GM21528 (cell line): ENCODE results near the gene HGS.

Experiments
- ATAC-seq: cut with Tn5 transposase; IDR thresholded peaks from one replicate; pipeline ENCODE4 v1.9.1; 2021; ENCODE audit warnings: mild to moderate bottlenecking, moderate library complexity; ENCODE audit not compliant: unreplicated experiment, low FRiP score

HGS gene

DNA sequence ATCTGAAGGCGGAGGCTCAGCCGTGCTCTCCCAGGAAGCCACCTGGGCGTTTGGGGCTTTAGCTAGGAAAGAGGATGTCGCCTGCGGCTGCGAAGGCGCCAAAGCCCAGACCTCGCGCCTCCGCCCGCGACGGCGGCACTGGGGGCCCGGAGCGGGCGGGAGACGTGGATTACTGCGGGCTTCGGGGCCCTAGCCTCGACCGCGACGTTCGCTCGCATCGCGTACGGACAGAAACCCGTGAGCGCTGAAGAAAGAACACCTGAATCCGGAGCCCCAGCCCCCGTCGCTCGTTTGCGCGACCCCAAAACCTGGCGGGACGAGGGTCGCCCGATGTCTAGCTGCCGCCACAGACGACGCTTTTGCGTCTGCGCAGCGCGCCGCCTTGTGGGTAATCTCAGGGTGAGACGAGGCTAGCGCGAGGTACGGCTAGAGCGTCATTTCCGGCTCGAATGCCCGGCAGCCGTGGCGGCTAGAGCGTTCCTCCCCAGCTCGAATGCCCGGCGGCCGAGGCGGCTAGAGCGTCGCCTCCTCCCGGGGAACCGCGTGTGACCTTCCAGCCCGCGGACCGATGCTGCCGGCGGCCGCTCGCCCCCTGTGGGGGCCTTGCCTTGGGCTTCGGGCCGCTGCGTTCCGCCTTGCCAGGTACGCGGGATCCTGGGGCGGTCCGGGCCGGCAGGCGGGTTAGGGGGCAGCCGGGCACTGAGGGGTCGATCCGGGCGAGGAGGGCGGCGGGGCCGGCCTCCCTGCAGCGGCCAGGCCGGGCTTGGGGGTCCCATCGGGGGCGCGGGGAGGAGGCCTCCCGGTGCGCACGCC lies 19.3 kb downstream of the HGS start, which contains the start of gene MRPL12:
TSS of gene MRPL12 (plus strand) at position 434 of the 813 bp plus-strand sequence. CDS start at position 569, 135 bp downstream.
- ATAC-seq, result peak; percentile 62

GRCh38 chr17:81703747-81704654 lies 20.2 kb downstream of the HGS start:
- ATAC-seq, result peak; percentile 5

DNA sequence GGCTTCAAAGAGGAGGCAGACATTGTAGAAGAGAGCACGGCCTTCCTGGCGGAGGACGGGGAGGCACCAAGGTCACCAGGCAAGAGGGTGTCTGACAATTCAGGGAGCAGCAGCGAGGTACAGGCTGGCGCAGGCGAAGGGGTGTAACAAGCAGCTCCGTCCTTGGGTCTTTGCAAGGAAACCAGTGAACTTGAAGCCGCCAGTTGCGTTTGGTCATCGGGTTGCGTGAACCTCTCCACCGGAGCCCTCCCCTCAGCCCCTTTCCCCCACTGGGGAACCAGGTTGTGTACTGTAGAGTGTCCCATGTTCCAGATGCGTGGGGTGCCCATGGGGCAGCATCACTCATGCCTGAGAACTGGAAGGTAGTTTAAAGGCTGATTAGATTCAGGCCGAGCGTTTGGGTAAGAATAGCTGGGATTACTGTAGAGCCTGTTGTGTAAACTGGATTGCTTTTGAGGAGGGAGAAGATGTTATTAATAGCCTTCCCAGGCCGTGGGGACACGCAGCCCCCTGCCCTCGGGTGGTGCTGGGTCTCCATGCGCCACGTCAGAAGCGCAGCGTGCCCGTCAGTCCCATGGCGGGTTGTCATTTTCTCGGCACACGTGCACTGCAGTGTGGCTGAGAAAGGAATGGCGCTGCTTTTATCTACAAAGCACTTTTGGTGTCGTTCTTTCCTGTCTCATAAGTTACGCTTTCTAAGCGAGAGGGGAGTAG lies 21.9 kb downstream of the HGS start:
- ATAC-seq, result no peak

GRCh38 chr17:81706232-81706611 lies 22.4 kb downstream of the HGS start:
- no peak for ATAC-seq

GRCh38 chr17:81706757-81707624 lies 23.2 kb downstream of the HGS start:
- no peak for ATAC-seq

GRCh38 chr17:81707725-81708646 lies 24.2 kb downstream of the HGS start:
- no peak for ATAC-seq

DNA sequence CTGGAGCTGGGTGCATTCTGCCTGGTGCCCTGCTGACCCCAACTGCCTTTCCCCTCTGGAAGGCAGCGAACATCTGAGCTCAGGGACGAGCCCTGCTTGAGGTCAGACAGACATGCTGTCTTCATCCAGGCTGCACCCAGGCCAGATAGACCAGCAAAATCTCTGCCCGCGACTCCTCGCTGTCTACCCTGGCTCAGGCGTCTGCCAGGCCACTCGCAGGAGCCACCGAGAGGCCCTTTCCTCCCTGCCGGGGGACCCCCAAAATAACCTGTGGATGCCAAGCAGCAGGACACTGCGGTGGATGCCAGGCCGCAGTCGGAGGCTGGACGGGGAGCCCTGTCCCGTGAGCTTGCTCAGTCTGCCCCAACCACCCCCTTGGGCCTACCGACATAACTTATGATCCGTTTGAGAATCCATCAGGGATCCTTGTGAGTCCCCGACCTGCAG lies 25.0 kb downstream of the HGS start:
- ATAC-seq, result no peak

GRCh38 chr17:81710514-81711308 lies 26.9 kb downstream of the HGS start:
- ATAC-seq, result no peak

- ATAC-seq, result peak; percentile 52
Measured at GRCh38 chr17:81711814-81712467, 28.1 kb downstream of the HGS start, which contains the start of gene SLC25A10. Gene SLC25A10, plus strand, starts transcription at chr17:81712284. Its CDS starts 143 bp downstream, at chr17:81712427.

DNA sequence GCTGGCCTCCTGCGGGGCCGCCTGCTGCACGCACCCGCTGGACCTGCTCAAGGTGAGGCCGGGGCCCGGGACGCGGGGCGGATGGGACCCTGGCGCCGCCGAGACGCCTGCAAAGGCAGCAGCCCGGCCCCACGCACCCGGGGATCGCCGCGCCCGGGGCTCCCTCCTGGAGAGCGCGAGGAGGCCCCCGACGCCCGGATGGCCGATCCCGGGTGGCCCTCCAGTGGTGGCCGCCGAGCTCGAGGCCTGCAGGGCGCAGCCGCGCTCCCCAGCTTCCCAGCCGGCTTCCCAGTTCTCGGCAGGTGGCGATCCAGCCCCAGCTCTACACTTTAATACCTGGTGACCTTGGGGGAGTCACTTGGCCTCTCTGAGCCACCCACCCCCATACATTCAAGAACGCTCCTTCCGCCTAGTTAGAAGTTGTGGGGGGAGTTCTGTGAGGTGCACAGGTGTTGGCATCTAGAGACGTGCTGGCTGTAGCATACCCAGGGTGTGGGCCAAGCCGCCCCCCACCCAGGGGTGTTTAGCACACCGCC lies 28.7 kb downstream of the HGS start:
- no peak for ATAC-seq

GRCh38 chr17:81713004-81713555 lies 29.3 kb downstream of the HGS start:
- no peak for ATAC-seq

DNA sequence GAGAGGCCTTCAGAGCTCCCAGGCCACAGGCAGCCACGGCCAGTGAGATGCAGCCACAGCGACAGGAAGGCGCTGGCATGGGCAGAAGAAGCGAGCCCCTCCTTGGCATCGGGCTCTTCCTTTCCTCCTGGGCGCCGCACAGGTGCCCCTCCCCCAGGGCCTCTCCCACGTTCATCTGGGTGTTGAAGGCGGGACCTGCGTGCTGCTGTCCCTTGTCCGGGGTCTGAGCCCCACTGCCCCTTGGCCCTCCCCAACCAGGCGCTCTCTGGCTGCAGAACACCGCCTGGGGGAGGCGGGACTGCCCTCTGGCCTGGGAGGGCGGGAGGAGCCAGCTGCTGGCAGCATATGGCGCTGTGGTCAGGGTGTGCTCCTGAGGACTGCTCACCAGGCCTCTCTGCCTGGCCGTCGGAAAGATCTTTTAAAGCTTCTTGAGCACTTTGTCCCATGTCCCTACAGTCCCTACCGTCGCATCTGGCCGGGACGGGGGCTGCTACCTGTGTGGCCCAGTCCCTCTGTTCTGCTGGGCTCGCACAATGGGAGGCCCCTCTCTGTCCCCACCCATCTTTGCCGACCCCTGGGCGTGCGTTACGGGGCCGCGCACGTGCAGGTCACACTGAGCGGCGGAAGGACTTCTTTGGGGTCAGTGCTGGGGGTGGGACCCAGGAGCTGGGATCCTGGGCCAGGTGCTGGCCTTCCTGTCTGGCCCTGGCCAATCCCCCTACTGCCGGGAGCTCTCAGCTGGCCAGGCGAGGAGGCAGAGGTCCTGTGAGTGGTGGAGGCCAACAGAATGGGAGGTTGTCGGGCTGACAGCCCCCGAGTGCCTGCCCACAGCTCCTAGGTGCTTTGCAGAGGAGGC lies 30.0 kb downstream of the HGS start:
- ATAC-seq, result no peak

DNA sequence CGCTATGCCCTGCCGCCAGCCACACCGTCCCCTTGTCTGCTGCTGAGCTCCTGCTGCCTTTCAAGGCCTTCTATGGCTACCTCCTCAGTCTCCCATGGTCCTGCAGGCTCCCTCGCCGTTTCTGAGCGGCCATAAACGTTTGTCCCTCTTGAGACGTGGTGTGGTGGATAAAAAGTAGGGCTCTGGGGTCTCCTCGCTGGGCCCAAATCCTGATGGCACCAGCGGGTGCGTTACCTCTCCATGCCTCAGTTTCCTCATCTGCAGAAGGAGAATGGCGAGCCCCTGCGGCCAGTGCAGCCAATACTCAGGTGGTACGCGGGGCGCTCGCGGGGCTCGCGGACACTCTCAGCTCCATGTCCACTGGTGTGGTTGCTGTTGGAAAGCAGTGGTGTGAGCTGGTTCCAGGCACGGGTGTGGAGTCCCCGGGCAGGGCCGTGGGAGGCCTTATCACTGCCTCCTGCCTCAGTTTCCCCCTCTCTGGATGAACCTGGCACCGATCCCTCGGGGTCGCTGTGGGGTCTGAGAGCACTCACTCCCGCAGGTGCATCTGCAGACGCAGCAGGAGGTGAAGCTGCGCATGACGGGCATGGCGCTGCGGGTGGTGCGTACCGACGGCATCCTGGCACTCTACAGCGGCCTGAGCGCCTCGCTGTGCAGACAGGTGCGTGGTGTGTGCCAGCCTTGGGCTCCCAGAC lies 30.7 kb downstream of the HGS start:
- ATAC-seq, result no peak

GRCh38 chr17:81715107-81715871 lies 31.5 kb downstream of the HGS start:
- no peak for ATAC-seq
